Prostate gland (tissue), 2 donors: Measurements from ENCODE around the gene SERTM2.

ENCODE experiments used
- POLR2A ChIP-seq: fragments of 450-650 bp; IDR thresholded peaks from one replicate; pipeline ENCODE4 v1.6.1; 2016; ENCODE audit warnings: antibody characterized with exemption, mild to moderate bottlenecking
- POLR2AphosphoS5 ChIP-seq: sonication (generic); formaldehyde crosslinking; IDR thresholded peaks from one replicate; pipeline ENCODE4 v1.6.1; 2017; ENCODE audit warnings: antibody characterized with exemption
- TF ChIP-seq, protein P1 (sequence below), 4 experiments: fragments of 200-600 bp in 2 of 4; fragments of 450-650 bp in 2 of 4; sonication (generic) in 2 of 4; IDR thresholded peaks; 1 replicate in 3 of 4; 2 replicates in 1 of 4; pipeline ENCODE4 v1.5.1; 2016 to 2019; ENCODE audit warnings: antibody characterized with exemption in 4 of 4, mild to moderate bottlenecking in 2 of 4, moderate library complexity in 2 of 4

DNA sequence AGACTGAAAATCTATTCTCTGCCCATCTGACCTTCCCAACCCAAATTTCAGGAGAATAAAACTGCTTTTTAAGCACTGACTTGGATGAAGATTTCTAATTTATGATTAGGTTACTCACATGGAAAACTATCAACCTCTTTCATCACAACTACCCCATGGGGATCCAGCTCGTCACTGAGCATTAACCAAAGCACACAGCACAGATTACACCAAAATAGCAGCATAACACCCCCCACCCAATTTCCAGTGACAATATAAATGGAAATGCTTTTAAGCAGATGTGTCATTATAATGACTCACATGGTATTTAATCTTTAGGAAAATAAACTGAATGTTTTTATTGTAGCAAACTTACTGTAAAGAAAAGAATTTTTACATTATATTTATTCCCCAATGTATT is 9.7 kb downstream of the SERTM2 start:
- TF ChIP-seq POLR2A (no peak), POLR2AphosphoS5 (no peak)
- TF ChIP-seq, protein P1, sequence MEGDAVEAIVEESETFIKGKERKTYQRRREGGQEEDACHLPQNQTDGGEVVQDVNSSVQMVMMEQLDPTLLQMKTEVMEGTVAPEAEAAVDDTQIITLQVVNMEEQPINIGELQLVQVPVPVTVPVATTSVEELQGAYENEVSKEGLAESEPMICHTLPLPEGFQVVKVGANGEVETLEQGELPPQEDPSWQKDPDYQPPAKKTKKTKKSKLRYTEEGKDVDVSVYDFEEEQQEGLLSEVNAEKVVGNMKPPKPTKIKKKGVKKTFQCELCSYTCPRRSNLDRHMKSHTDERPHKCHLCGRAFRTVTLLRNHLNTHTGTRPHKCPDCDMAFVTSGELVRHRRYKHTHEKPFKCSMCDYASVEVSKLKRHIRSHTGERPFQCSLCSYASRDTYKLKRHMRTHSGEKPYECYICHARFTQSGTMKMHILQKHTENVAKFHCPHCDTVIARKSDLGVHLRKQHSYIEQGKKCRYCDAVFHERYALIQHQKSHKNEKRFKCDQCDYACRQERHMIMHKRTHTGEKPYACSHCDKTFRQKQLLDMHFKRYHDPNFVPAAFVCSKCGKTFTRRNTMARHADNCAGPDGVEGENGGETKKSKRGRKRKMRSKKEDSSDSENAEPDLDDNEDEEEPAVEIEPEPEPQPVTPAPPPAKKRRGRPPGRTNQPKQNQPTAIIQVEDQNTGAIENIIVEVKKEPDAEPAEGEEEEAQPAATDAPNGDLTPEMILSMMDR (IDR thresholded peaks at IDR 0.05): no peak
